ENCODE measurements around the gene HHAT.

The HHAT gene

DNA sequence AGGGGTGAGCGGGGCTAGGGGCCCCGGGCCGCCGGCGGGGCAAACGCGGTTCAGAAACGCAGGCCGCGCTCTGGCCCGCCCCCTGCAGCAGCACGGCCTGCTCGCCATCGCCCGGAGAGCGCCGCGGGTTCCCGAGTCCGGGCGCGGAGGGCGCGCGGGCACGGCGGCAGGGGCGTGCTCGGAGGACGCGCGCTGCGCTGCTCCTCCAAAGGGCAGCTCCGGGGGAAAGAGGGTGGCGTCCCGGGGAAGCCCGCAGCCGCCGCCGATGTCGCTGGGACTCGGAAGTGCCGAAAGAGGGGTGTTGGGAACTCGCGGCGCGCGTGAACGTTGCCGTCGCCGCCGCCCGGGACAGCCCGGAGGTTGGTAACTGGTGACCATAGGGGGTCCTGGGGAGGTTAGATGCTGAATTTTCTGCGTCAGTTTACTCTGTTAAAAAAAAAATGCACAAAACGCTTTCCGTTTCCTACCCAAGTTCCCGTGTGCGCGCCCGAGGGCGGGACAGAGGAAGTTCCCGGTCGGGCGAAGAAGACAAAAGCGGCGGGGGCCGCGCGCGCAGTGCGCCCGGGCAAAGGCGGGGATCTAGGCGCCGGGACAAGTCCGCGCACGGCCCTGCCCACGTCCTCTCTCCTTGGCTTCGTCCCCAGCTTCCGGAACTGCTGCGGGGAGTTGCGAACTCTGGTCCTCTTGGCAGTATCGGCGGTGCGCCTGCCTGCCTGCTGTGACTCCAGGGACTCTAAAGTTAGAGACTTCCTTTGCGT, at the start of gene HHAT:
HHAT (plus strand) TSS at position 157 of the 758 bp plus-strand sequence. CDS start 20,074 bp downstream, outside the sequence.
- DNase-seq, result peak; percentile 87

DNA sequence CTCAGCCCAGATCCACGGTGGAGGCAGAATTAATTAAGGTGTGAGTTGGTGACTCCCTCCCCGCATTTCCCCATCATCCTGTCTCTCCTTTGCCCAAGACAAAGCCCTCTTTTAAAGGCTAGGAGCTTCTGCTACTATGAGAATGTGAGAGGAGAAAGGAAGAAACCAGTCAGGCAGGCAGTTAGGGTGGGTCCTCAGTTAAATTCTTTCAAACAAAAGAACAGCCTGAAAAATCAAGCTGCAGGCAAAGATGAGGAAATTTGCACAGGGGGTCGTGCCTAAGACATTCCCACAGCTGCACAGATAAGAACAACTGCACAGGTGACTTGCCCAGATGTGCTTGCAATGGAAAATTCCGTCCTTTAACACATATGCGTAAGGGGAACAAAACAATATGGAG, 48.5 kb upstream of the HHAT start:
- no peak for DNase-seq

DNA sequence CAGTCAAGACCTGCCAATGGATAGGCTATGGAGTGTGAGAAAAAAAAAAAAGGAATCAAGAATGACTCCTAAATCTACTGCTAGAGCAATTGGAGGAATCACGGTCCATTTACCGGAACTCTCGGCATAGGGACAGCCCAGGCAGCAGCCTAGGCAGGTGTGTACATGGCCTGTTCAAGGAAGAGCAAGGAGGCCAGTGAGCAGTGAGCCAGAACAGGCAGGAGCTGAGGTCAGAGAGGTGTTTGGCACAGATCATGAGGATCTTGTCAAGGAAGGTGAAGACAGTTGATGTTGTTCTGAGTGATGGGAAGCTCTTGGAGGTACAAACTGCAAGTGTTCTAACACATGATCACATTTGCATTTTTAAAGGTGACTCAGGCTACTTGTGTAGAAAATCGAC, 40.6 kb upstream of the HHAT start:
- DNase-seq, result no peak

DNA sequence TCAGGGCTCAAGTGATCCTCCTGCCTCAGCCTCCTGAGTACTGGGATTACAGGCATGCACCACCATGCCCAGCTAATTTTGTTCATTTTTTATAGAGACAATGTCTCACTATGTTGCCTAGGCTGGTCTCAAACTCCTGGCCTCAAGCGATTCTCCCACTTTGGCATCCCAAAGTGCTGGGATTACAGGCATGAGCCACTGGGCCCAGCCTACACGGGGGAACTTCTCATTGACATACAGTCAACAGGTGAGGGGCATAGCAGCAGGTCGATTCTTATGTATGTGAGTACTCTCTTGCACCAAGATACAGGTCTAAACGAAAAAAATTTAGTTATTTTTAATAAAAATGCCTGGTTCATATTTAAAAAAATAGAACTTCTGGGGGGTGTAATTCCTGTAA, 39.5 kb upstream of the HHAT start:
- no peak for DNase-seq

DNA sequence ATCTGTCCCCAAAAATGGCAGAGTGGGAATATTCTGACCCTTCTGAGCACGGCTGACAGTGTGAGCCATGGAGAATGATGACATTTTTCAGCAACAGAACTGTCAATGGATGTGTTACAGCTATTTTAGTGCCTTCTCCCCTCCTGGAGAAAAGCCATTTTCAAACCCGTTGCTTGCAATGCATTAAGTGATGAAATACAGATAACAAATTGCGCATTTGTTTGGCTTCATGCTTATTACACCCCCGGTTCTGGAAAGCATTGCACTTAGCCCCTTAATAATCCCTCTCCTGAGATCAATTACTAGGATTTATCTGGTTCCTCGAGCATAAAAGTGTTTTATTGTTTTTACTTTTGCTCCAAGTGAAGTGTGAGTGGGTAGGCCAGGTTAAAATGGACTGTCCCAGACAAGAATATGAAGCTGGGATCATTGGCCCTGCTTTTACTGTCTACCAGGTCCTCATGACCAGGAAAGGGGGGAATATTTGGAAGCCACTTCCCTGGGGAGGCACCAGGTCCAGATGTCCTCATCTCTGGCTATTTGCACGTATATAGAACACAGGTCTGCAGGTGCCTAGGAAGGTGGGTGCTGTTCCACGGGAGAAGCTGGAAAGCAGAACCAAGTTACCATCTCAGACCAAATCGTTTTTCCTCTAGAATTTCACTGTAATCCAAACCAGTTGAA, 37.5 kb upstream of the HHAT start:
- no peak for DNase-seq

DNA sequence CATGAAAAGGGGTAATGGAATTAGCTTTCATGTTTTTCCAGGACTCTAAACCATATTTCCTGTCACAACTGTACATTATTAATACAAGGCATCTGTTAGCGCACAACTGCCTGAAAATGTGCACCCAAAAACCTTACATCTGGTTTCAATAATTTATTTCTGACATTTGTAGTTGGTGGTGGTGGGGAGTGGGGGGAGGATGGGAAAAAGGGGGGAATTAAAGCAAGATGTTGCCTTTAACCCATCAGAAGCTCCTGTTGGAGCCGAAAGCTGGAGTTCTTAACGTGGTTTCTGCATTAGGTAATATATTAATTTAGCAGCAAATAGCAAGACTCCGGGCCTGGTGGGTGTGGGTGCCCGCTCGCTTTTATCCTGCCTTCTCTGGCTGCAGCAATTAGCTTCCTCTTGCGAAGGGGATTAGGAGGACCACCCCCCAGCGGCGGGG, 36.9 kb upstream of the HHAT start:
- DNase-seq, result no peak

DNA sequence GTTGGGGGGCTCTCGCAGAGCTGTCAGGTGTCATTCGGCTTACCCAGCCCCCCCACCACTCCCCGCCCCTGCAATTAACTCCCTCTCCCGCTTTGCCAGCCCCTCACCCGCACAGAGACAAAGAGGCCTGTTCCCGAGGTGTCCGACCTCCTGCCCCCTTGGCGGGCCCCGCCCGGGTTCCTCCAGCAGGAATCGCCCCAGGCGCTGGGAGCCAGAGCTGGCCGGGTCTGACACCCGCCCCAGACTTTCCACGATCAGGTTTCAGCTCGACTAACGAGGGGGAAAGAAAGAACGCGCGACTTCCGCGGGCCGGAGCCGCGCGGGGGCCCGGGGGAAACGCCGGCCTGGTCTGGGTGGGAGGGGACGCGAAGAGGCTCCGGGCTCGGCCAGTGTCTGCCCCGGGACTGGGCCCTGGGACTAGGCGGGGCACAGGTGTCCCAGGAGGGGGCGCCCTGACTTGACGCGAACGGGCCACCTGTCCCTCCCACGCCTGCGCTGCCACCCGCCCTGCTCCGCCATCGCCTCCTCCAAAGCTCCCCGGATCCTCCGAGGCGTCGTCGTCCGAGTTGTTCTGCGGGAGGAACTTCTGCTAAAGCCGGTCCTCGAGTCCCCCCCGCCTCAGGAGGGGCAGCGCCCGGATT, 36.4 kb upstream of the HHAT start:
- peak; percentile 97 for DNase-seq

DNA sequence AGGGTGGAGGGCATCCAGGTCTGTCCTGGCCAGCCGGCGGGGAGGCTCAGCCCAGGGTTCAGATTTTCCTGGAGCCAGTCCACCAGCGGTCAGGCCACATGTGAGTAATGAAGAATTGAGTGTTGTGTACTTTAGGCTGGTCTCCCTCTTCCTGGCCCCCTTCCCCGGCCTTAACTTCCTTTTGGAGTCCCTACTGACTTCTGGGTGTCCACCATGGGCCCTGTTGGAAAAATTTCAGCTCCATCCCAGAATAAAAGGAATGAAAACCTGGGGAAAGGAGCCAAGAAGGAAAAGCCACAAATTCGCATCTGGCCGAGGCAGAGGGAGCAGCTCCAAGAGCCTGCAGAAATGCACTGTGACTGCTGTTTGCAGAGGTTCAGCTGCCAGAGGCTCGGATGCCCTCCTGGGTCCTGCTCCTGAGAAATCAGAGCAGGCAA, 35.5 kb upstream of the HHAT start:
- peak; percentile 52 for DNase-seq

DNA sequence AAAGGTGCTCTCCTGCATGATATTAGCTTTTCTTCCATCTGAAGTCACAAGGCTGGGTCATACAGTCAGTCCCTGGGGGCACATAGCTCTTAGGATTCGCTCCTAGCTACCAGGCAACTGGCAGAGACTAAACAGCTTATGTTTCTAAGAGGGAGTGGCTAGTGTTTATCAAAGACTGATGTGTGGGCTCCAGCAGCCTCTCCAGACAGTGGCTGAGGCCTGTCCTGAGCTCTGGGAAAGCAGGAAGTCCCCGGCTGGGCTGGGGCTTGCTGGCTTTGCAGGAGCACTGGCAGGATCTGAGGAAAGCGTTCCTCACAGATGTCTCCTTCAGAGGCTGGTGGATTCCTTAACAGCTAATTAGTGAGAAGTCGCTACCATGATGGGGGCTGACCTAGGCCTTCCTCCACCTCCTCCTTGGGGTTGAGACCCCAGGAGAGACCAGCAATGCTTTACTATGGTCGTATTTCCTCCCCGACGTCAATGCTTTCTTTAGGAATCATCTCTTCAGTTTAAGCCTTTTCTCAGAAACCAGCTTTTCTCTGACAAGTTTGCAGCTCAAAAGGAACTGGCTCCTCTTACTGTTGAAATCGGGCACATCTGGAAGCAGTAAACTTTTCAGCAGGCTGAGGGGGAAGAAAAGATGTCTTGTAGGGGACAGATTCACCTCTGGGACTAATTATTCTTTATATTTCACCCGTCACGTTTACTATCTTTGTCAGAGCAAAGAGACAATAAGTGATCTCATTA, 33.5 kb upstream of the HHAT start:
- DNase-seq, result peak; percentile 96

DNA sequence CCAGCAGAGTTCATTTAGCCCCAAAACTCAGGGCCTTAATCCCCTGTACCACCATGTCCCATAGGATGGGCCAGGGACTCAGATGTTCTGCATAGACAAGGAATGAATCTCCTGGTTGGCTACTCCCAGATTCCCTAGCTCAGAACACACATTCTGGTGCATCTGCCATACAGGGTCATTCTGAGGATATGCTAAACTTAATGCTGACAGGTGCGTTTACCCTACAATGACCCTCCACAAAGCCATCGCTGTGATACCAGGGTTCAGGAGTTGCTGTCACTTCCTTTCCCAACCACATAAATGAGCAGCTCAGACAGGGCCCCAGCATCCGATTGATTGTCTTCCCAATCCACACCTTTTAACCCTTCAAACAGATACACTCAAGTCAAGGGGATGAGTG, 32.0 kb upstream of the HHAT start:
- no peak for DNase-seq

DNA sequence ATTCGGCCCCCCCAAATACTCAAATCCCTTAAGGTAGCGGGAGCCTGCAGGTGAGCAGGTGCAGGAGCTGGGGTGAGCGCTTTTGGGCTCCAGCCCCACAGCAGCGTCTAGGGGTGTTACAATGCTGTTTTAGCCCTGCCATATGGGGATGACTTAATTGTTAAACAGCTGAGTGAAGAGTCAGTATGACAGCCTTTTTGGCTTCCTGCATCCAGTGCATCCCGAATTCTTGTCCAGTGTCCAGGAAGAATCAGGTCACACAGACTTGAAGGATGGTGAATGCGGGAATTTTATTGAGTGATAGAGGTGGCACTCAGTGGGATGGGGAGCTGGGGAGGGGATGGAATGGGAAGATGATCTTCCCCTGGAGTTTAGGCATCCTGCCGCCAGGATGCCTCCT, 30.4 kb upstream of the HHAT start:
- peak; percentile 29 for DNase-seq

DNA sequence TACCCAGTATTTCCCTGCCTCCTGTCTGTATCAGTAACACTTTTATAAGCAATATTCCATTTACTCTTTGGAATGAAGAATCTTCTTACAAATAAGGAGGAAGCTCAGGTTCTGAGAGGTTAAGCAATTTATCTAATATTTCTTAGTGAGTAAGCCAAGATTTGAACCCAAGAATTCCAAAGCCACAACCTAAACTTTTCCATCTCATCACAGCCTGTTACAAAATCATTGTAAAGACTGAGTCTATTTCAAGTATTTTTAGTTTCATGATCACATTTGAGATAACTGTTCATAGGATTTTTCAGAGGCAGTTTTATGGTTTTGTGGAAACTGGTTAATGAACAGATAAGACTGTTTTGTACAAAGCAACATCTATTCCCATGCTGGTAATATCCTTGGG, 29.8 kb upstream of the HHAT start:
- DNase-seq, result no peak

DNA sequence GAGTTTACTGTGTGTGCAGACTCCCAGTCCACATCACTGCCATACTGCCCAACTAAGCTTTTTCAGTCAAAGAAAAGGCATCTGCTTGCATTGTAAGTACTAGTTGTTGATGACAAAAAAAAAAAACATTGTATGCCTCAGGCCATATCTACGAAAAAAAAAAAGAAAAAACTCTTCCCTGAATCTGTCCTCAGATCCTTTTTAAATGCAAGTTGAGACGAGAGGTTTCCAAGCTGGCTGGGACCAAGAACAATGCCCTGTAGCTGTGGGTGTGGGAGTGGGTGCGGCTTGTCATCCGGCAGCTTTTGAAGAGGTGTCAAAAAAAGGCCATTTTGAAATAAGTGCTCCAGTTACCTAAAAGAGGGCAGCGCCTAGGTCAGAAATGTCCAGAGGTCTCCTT, 29.2 kb upstream of the HHAT start:
- DNase-seq, result peak; percentile 63

DNA sequence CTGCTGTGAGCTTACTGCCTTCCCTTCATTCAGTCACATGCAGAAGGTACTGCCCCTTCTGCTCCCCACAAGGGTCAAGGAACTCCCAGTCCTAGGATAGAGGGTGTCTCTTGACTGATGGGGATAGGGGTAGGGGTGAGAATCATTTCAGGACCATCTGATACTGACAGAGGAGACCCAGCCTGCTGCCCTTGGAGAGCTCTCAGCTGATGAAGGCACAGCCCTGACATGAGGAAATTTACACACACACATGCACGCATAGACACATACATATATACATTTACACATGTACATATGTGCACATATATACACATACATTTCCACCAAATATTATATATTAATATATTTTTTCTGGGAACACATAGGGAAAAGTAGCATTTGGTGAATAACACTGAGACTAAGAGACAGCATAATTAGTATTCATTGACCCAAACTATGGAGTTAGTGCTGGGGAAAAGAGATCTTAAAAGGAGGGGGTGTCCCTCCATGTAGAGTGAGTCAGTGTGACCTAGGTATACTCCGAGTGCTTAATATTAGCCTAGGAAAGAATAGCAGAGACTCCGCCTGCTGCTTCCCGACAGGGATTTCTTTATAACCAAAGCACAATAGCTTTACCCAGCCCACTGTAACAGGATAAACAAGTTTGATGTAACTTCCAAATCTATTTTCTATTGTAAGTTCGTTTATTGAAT, 27.6 kb upstream of the HHAT start:
- DNase-seq, result no peak

DNA sequence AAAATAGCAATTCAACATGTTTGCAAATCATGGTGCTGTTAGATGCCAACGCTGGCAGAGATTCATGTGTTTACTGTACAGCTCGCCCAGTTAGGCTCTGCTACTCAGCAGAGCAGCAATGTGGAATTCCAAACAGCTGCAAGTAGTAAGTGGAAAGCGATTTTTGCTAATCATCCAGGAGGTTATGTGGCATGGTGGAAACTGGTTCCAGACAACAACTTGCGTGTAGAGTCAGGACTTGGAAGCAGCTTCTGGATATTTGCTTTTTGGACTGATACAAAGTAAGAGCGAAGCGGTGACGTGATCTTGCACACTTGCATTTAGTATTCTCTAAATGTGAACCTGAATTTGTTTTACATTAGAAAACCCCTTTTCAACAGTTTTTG, 27.1 kb upstream of the HHAT start:
- no peak for DNase-seq

DNA sequence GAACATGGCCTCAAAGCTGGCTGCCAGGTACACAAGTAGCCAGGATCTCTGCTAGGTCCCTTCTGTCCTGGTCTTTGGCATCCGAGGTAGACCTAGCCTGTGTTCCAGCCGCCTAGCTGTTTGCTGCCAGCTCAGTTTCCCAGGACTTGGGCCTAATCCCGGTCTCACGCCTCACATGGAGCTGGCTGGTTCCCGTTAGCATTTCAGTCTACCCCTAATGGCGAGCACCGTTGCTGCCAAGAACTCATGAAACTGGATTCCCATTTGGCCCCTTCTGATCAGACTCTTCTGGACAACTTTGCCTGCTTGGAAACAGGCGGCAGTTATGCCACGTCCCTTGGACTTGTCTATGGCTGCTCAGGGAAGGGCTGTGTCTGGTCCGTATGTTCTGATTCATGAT, 26.2 kb upstream of the HHAT start:
- DNase-seq, result no peak

DNA sequence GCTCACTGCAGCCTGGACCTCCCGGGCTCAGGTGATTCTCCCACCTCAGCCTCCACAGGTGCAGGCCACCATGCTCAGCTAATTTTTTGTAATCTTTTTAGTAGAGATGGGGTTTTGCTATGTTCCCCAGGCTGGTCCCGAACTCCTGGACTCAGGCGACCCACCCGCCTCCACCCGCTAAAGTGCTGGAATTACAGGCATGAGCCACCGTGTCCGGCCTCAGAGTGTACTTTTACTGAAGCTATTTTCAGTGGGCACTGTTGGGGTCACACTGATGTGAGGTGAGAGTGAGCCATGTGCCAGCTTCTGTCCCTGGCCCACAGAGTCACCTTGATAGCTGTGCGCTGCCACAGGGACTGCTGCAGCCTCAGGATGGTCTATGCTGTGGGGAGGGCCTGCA, 25.3 kb upstream of the HHAT start:
- DNase-seq, result no peak

DNA sequence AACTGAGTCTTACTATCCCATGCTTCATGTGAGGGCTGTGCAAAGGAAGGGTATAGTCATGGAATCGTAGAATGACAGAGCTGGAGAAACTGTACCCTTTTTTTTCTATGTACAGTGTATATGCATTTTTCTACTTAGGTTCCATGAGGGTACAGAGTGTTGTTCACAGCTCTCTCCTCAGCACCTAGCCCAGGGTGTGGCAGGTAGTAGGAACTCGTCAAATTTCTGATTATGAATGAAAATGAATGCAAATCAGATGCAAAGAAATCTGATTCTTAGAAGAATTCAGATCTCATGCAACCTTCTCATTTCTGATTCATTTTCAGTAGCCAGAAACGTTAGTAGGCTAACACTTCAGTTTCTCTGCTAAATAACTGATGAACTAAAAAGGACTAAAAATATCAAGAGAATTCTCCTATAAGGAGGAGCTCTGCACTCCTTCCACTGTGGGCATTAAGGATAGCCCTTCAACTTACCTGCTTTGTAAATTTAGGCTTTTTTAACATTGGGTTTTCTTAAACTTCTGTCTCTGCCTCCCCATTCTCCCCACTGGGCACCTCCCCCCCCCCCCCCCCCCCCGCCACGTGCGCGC, 18.0 kb upstream of the HHAT start:
- no peak for DNase-seq

DNA sequence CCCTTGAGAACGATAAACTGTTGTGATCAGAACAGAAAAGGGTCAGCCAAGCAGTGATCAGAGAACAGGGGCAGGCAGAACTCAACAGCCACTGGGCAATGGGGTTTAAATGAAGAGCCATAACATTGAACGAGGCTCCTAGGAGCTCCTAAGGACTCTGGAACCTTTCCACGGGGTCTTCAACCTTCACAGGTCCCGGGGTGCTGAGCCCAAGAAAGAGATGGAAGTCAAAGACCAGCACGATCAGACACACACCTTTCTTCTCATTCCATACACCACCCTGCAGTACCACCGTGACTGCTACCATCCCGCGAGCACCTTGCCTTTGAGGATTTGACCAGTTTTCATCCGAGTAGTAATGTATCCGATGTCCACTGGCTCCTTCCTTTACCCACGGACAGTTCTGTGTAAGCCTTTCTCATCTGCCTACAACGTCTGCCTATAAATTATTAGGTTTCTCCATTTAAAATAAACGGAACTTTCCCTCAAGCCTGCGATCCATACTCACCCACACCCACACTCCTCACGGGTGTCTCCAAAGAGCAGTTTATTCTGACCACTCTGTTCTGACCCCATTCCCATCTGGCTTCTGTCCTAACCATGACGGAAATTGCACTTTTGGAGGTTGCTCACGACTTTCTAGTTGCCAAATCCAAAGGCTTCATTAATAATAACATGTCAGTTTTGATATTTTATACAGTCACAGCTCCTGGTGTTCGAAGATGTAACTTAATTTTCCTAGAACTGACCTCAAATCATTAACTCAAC, 16.8 kb upstream of the HHAT start:
- no peak for DNase-seq

DNA sequence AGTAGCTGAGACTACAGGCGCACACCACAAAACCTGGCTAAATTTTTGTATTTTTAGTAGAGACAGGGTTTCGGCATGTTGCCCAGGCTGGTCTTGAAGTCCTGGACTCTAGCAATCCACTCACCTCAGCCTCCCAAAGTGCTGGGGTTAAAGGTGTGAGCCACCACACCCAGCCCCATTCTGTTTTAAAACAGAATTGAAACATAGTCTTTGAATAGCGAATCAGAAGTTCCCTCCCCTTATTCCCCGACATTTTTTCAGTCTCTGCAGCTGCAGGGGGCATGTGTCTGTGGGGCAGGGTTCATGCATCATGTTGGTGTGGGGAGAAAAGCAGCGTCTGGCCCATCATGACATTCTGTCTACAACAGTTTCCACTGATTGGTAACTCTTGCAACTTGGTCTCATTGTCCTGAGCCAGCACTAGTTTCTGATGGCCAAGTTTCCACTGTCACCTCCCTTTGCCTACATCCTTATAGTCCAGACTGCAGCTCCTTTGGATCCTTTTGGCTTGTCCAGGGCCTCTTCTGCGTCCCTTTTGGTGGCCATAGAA, 15.6 kb upstream of the HHAT start:
- peak; percentile 31 for DNase-seq

DNA sequence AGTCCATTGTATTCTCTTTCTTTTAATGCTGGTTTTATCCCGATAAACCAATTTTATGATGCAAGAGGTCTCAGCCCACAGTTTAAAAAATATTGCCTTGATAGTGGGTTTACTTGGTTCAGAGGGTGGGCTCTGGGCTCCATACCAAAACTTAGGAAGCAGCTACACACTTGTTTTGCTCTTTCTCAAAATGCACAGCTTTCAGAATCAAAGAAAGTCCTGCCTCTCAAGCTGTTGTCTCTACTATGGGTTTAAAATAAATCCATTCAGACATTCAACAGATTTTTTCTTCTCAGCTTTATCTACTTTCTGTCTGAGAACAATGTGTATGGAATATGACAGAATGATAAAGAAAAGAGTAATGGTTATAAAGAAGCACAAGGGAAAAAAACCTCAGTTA, 14.8 kb upstream of the HHAT start:
- DNase-seq, result no peak

All from islet precursor cell (in vitro differentiated cells).